KMS-11 (cell line): ENCODE data around the gene FBRS.

Source experiments
- H2AFZ ChIP-seq: fragments of 200-600 bp; sonication (generic); 2 replicates; pipeline ENCODE4 v1.6.1; 2016; ENCODE audit warnings: antibody characterized with exemption, mixed run types, low read depth
- H3K27ac ChIP-seq: fragments of 200-600 bp; sonication (generic); 2 replicates; pipeline ENCODE4 v1.6.1; 2016; ENCODE audit warnings: mild to moderate bottlenecking, mixed run types
- H3K27me3 ChIP-seq: fragments of 200-600 bp; sonication (generic); 2 replicates; pipeline ENCODE4 v1.6.1; 2017; ENCODE audit warnings: mild to moderate bottlenecking, low read depth, mixed run types, moderate library complexity; ENCODE audit not compliant: insufficient read depth
- H3K36me3 ChIP-seq: fragments of 200-600 bp; sonication (generic); 2 replicates; pipeline ENCODE4 v1.6.1; 2017; ENCODE audit warnings: mild to moderate bottlenecking, mixed run types; ENCODE audit not compliant: insufficient read depth
- H3K4me1 ChIP-seq: fragments of 200-600 bp; sonication (generic); 2 replicates; pipeline ENCODE4 v1.6.1; 2016; ENCODE audit warnings: mild to moderate bottlenecking, low read depth, mixed run types; ENCODE audit not compliant: poor library complexity, severe bottlenecking
- H3K4me2 ChIP-seq: fragments of 200-600 bp; sonication (generic); 2 replicates; pipeline ENCODE4 v1.7.0; 2016; ENCODE audit warnings: mild to moderate bottlenecking, mixed run types
- H3K4me3 ChIP-seq: fragments of 200-600 bp; sonication (generic); IDR thresholded peaks from 2 replicates; pipeline ENCODE4 v1.6.1; 2017; ENCODE audit warnings: low read depth, low read length, mixed read lengths; ENCODE audit not compliant: insufficient read depth
- H3K79me2 ChIP-seq: fragments of 200-600 bp; sonication (generic); 2 replicates; pipeline ENCODE4 v1.6.1; 2016; ENCODE audit warnings: low read depth, mixed run types; ENCODE audit not compliant: insufficient read depth
- H3K9ac ChIP-seq: fragments of 200-600 bp; sonication (generic); 2 replicates; pipeline ENCODE4 v1.6.1; 2016; ENCODE audit warnings: mild to moderate bottlenecking, mixed run types
- H4K20me1 ChIP-seq: fragments of 200-600 bp; sonication (generic); 2 replicates; pipeline ENCODE4 v1.6.1; 2016; ENCODE audit warnings: mild to moderate bottlenecking, mixed run types; ENCODE audit not compliant: insufficient read depth
- TF ChIP-seq, protein P1 (sequence below): fragments of 200-600 bp; sonication (generic); conservative IDR thresholded peaks from 2 replicates; pipeline ENCODE4 v1.6.1; 2017; ENCODE audit warnings: low read depth, mild to moderate bottlenecking, antibody characterized with exemption, low read length, moderate library complexity, mixed read lengths

The FBRS gene

DNA sequence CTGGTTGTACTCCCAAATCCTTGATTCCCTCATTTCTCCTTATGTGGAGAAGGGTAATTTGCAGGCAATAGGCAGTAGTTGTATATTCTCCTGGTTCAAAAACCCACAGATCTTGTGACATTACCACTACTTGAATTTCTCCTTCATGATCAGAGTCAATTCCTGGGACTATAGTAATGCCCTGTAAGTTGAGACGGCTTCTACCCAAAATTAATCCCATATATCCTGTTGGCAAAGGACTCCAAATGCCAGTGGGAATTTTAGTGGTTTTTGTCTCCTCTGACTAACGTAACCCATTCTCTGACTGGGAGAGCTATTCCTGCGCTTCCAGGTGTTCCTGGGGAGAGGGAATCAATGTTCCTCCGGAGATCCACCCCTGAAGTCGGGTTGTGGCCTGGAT, 36.5 kb upstream of the FBRS start:
- Histone ChIP-seq H3K27ac (no peak overlapping the region), H3K9ac (no peak overlapping the region), H3K4me3 (no peak overlapping the region)

GRCh38 chr16:30622455-30623032, 35.7 kb upstream of the FBRS start:
- H3K36me3 ChIP-seq = no peaks in the 10 kb centered on the region
- H3K4me3 ChIP-seq = no peak overlapping the region
- TF ChIP-seq, protein P1, sequence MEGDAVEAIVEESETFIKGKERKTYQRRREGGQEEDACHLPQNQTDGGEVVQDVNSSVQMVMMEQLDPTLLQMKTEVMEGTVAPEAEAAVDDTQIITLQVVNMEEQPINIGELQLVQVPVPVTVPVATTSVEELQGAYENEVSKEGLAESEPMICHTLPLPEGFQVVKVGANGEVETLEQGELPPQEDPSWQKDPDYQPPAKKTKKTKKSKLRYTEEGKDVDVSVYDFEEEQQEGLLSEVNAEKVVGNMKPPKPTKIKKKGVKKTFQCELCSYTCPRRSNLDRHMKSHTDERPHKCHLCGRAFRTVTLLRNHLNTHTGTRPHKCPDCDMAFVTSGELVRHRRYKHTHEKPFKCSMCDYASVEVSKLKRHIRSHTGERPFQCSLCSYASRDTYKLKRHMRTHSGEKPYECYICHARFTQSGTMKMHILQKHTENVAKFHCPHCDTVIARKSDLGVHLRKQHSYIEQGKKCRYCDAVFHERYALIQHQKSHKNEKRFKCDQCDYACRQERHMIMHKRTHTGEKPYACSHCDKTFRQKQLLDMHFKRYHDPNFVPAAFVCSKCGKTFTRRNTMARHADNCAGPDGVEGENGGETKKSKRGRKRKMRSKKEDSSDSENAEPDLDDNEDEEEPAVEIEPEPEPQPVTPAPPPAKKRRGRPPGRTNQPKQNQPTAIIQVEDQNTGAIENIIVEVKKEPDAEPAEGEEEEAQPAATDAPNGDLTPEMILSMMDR = no peak
- H2AFZ ChIP-seq = no peak overlapping the region
- no peaks in the 10 kb centered on the region for H4K20me1 ChIP-seq
- H3K27me3 ChIP-seq = no peaks in the 10 kb centered on the region
- H3K27ac ChIP-seq = no peak overlapping the region
- H3K79me2 ChIP-seq = no peaks in the 10 kb centered on the region
- no peak overlapping the region for H3K9ac ChIP-seq
- H3K4me2 ChIP-seq = no peak overlapping the region
- H3K4me1 ChIP-seq = no peaks in the 10 kb centered on the region

More for the DNA sequence above, 36.5 kb upstream of the FBRS start:
- no peak overlapping the region for H2AFZ ChIP-seq
- H3K4me1 ChIP-seq = no peaks in the 10 kb centered on the region
- TF ChIP-seq, protein P1 = no peak
- H3K27me3 ChIP-seq = no peaks in the 10 kb centered on the region
- H3K79me2 ChIP-seq = no peaks in the 10 kb centered on the region
- H3K36me3 ChIP-seq = no peaks in the 10 kb centered on the region
- no peaks in the 10 kb centered on the region for H4K20me1 ChIP-seq
- no peak overlapping the region for H3K4me2 ChIP-seq

GRCh38 chr16:30623536-30624283, 34.5 kb upstream of the FBRS start:
- Histone ChIP-seq H3K4me3 (no peak overlapping the region), H4K20me1 (no peaks in the 10 kb centered on the region), H3K4me1 (no peaks in the 10 kb centered on the region), H3K27me3 (no peaks in the 10 kb centered on the region), H3K9ac (no peak overlapping the region), H3K4me2 (no peak overlapping the region), H3K36me3 (no peaks in the 10 kb centered on the region), H2AFZ (no peak overlapping the region), H3K79me2 (no peaks in the 10 kb centered on the region), H3K27ac (no peak overlapping the region)
- TF ChIP-seq, protein P1 = no peak

DNA sequence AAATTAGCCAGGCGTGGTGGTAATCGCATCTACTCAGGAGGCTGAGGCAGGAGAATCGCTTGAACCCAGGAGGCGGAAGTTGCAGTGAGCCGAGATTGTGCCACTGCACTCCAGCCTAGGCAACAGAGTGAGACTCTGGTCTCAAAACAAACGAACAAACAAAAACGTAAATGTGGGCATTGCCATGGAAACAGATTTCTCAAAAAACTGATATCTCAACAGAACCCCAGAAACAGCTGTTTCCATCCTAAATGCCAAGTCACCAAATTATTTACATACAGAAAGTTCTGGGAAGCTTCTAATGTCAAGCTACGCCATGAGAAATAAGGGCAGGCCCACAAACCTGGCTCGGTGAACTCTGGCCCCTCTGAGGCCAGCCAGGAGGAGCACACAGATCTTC, 32.0 kb upstream of the FBRS start:
- H3K4me1 ChIP-seq = no peaks in the 10 kb centered on the region
- no peak overlapping the region for H3K4me3 ChIP-seq

More for the DNA sequence above, 32.0 kb upstream of the FBRS start:
- H3K79me2 ChIP-seq = no peaks in the 10 kb centered on the region
- H3K27me3 ChIP-seq = no peaks in the 10 kb centered on the region
- TF ChIP-seq, protein P1 = no peak
- H3K4me2 ChIP-seq = no peak overlapping the region
- no peaks in the 10 kb centered on the region for H4K20me1 ChIP-seq
- no peak overlapping the region for H3K9ac ChIP-seq
- H3K36me3 ChIP-seq = no peaks in the 10 kb centered on the region
- no peak overlapping the region for H2AFZ ChIP-seq
- no peak overlapping the region for H3K27ac ChIP-seq
